Measurements from ENCODE around the gene SNTG2. TPM values are rescaled to one million over a fixed set of nuclear protein-coding genes. Genes with fewer than 3 reads are reported as not detected.

The SNTG2 gene
- polyA plus RNA-seq, 1 donor: 0.46 TPM

GRCh38 chr2:987789-988188, 37.1 kb downstream of the SNTG2 start:
- DNase-seq (ENCODE audit: low read depth): no peak

- no peak for DNase-seq (ENCODE audit: low read depth)
These were observed 39.3 kb downstream of the SNTG2 start for GRCh38 chr2:989781-990467.

- no peak for DNase-seq (ENCODE audit: low read depth)
These were observed 40.3 kb downstream of the SNTG2 start for GRCh38 chr2:990970-991369.

- DNase-seq (ENCODE audit: low read depth): no peak
These were observed 51.7 kb downstream of the SNTG2 start for GRCh38 chr2:1002350-1002749.

GRCh38 chr2:1004398-1004797, 53.7 kb downstream of the SNTG2 start:
- DNase-seq (ENCODE audit: low read depth): no peak

- no peak for DNase-seq (ENCODE audit: low read depth)
These were observed 59.8 kb downstream of the SNTG2 start for GRCh38 chr2:1010415-1010930.

GRCh38 chr2:1011006-1011405, 60.4 kb downstream of the SNTG2 start:
- DNase-seq (ENCODE audit: low read depth): no peak

- no peak for DNase-seq (ENCODE audit: low read depth)
These were observed 61.3 kb downstream of the SNTG2 start for GRCh38 chr2:1011985-1012384.

GRCh38 chr2:1014802-1015201, 64.2 kb downstream of the SNTG2 start:
- DNase-seq (ENCODE audit: low read depth): no peak

GRCh38 chr2:1016500-1016899, 65.9 kb downstream of the SNTG2 start:
- no peak for DNase-seq (ENCODE audit: low read depth)

- no peak for DNase-seq (ENCODE audit: low read depth)
These were observed 67.2 kb downstream of the SNTG2 start for GRCh38 chr2:1017827-1018226.

- no peak for DNase-seq (ENCODE audit: low read depth)
These were observed 69.6 kb downstream of the SNTG2 start for GRCh38 chr2:1020206-1020605.

- DNase-seq (ENCODE audit: low read depth): no peak
These were observed 71.5 kb downstream of the SNTG2 start for GRCh38 chr2:1022178-1022577.

- DNase-seq (ENCODE audit: low read depth): no peak
These were observed 74.3 kb downstream of the SNTG2 start for GRCh38 chr2:1024981-1025380.

GRCh38 chr2:1026141-1026540, 75.5 kb downstream of the SNTG2 start:
- peak; percentile 11 for DNase-seq (ENCODE audit: low read depth)

GRCh38 chr2:1028831-1029230, 78.2 kb downstream of the SNTG2 start:
- no peak for DNase-seq (ENCODE audit: low read depth)

- no peak for DNase-seq (ENCODE audit: low read depth)
These were observed 81.4 kb downstream of the SNTG2 start for GRCh38 chr2:1032030-1032429.

- DNase-seq (ENCODE audit: low read depth): no peak
These were observed 82.4 kb downstream of the SNTG2 start for GRCh38 chr2:1033069-1033468.

GRCh38 chr2:1037066-1037465, 86.4 kb downstream of the SNTG2 start:
- no peak for DNase-seq (ENCODE audit: low read depth)

GRCh38 chr2:1039549-1039948, 88.9 kb downstream of the SNTG2 start:
- no peak for DNase-seq (ENCODE audit: low read depth)

GRCh38 chr2:1041012-1041805, 90.6 kb downstream of the SNTG2 start:
- no peak for DNase-seq (ENCODE audit: low read depth)

GRCh38 chr2:1045109-1045508, 94.5 kb downstream of the SNTG2 start:
- DNase-seq (ENCODE audit: low read depth): no peak

- DNase-seq (ENCODE audit: low read depth): no peak
These were observed 95.4 kb downstream of the SNTG2 start for GRCh38 chr2:1046067-1046466.

Measured in forelimb muscle (tissue), 1 donor.